Measurements from ENCODE around the gene NMUR1.
"Not testable (repeated sequence)": the region's sequence is repeated elsewhere in the genome, so short reads cannot be mapped to it uniquely, and the experiment has no call there.

GRCh38 chr2:231556496-231556895, 26.3 kb upstream of the NMUR1 start:
- TF ChIP-seq, protein P1, sequence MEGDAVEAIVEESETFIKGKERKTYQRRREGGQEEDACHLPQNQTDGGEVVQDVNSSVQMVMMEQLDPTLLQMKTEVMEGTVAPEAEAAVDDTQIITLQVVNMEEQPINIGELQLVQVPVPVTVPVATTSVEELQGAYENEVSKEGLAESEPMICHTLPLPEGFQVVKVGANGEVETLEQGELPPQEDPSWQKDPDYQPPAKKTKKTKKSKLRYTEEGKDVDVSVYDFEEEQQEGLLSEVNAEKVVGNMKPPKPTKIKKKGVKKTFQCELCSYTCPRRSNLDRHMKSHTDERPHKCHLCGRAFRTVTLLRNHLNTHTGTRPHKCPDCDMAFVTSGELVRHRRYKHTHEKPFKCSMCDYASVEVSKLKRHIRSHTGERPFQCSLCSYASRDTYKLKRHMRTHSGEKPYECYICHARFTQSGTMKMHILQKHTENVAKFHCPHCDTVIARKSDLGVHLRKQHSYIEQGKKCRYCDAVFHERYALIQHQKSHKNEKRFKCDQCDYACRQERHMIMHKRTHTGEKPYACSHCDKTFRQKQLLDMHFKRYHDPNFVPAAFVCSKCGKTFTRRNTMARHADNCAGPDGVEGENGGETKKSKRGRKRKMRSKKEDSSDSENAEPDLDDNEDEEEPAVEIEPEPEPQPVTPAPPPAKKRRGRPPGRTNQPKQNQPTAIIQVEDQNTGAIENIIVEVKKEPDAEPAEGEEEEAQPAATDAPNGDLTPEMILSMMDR (conservative IDR thresholded peaks at IDR 0.05; ENCODE audit: low read depth in 2 of 2) = not testable (repeated sequence)
- not testable (repeated sequence) for TF ChIP-seq CREB1 (CRISPR knock-in tag; IDR thresholded peaks at IDR 0.05; ENCODE audit: low read depth); EZH2 (IDR thresholded peaks at IDR 0.05; ENCODE audit: low read depth, unreplicated experiment); STAT1 (IDR thresholded peaks at IDR 0.05; ENCODE audit: unreplicated experiment); POLR2AphosphoS5 (IDR thresholded peaks at IDR 0.05; ENCODE audit: low read depth); NANOG (IDR thresholded peaks at IDR 0.05; ENCODE audit: borderline replicate concordance); JUNB (IDR thresholded peaks at IDR 0.05; ENCODE audit: unreplicated experiment)
- TF ChIP-seq, protein P2, sequence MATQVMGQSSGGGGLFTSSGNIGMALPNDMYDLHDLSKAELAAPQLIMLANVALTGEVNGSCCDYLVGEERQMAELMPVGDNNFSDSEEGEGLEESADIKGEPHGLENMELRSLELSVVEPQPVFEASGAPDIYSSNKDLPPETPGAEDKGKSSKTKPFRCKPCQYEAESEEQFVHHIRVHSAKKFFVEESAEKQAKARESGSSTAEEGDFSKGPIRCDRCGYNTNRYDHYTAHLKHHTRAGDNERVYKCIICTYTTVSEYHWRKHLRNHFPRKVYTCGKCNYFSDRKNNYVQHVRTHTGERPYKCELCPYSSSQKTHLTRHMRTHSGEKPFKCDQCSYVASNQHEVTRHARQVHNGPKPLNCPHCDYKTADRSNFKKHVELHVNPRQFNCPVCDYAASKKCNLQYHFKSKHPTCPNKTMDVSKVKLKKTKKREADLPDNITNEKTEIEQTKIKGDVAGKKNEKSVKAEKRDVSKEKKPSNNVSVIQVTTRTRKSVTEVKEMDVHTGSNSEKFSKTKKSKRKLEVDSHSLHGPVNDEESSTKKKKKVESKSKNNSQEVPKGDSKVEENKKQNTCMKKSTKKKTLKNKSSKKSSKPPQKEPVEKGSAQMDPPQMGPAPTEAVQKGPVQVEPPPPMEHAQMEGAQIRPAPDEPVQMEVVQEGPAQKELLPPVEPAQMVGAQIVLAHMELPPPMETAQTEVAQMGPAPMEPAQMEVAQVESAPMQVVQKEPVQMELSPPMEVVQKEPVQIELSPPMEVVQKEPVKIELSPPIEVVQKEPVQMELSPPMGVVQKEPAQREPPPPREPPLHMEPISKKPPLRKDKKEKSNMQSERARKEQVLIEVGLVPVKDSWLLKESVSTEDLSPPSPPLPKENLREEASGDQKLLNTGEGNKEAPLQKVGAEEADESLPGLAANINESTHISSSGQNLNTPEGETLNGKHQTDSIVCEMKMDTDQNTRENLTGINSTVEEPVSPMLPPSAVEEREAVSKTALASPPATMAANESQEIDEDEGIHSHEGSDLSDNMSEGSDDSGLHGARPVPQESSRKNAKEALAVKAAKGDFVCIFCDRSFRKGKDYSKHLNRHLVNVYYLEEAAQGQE (IDR thresholded peaks at IDR 0.05; ENCODE audit: unreplicated experiment) = not testable (repeated sequence)
